SK-N-MC (cell line): ENCODE measurements around the gene BACE2.

Source experiments
- DNase-seq: peaks from one replicate; pipeline ENCODE4 v3.0.0-alpha.2; 2011; ENCODE audit warnings: low read depth, low spot score
- H3K27ac ChIP-seq: fragments of 200-600 bp; sonication (generic); 2 replicates; pipeline ENCODE4 v1.5.1; 2016; ENCODE audit warnings: mixed run types
- H3K36me3 ChIP-seq: fragments of 200-600 bp; sonication (generic); 2 replicates; pipeline ENCODE4 v1.6.1; 2017; ENCODE audit warnings: antibody characterized with exemption, low read length, mixed read lengths; ENCODE audit not compliant: insufficient read depth
- H3K4me3 ChIP-seq: fragments of 200-600 bp; sonication (generic); 2 replicates; pipeline ENCODE4 v1.5.1; 2016
- H3K9ac ChIP-seq: fragments of 200-600 bp; sonication (generic); 2 replicates; pipeline ENCODE4 v1.8.0; 2017; ENCODE audit warnings: mixed run types, mixed read lengths; ENCODE audit not compliant: insufficient read length
- H3K9me3 ChIP-seq: fragments of 200-600 bp; sonication (generic); 2 replicates; pipeline ENCODE4 v1.6.1; 2017; ENCODE audit warnings: low read depth, mild to moderate bottlenecking, antibody characterized with exemption, low read length, moderate library complexity, mixed read lengths
- EZH2 ChIP-seq: fragments of 200-600 bp; sonication (generic); IDR thresholded peaks from one replicate; pipeline ENCODE4 v1.6.1; 2017; ENCODE audit warnings: antibody characterized with exemption
- FOXP2 ChIP-seq: optimal IDR thresholded peaks from 2 replicates; pipeline ENCODE3; 2011; ENCODE audit warnings: mild to moderate bottlenecking, moderate library complexity; ENCODE audit not compliant: insufficient read depth; ENCODE audit errors: extremely low read length, control extremely low read depth
- POLR2AphosphoS5 ChIP-seq: IDR thresholded peaks from 2 replicates; pipeline ENCODE4 v1.6.1; 2012; ENCODE audit warnings: mild to moderate bottlenecking, low read depth, low read length, borderline replicate concordance

BACE2 gene

GRCh38 chr21:41209016-41209619 lies 41.2 kb downstream of the BACE2 start:
- TF ChIP-seq EZH2 (no peak), FOXP2 (no peak), POLR2AphosphoS5 (no peak)
- Histone ChIP-seq H3K9ac (no peak overlapping the region), H3K9me3 (no peaks in the 10 kb centered on the region), H3K27ac (no peak overlapping the region), H3K4me3 (no peak overlapping the region), H3K36me3 (peaks cover 2% of the 10 kb centered on the region; the same call in 1 of the 2 replicates)
- DNase-seq: no peak

GRCh38 chr21:41210426-41211059 lies 42.6 kb downstream of the BACE2 start:
- 0 out of 2 replicates have a peak overlapping the region, but pooled peaks have one; percentile 39 for H3K27ac ChIP-seq
- H3K36me3 ChIP-seq: peaks cover 2% of the 10 kb centered on the region; the same call in 1 of the 2 replicates
- DNase-seq: peak; percentile 28
- H3K9me3 ChIP-seq: no peaks in the 10 kb centered on the region
- H3K4me3 ChIP-seq: no peak overlapping the region
- H3K9ac ChIP-seq: no peak overlapping the region
- no peak for TF ChIP-seq EZH2
- TF ChIP-seq POLR2AphosphoS5: no peak
- TF ChIP-seq FOXP2: no peak

DNA sequence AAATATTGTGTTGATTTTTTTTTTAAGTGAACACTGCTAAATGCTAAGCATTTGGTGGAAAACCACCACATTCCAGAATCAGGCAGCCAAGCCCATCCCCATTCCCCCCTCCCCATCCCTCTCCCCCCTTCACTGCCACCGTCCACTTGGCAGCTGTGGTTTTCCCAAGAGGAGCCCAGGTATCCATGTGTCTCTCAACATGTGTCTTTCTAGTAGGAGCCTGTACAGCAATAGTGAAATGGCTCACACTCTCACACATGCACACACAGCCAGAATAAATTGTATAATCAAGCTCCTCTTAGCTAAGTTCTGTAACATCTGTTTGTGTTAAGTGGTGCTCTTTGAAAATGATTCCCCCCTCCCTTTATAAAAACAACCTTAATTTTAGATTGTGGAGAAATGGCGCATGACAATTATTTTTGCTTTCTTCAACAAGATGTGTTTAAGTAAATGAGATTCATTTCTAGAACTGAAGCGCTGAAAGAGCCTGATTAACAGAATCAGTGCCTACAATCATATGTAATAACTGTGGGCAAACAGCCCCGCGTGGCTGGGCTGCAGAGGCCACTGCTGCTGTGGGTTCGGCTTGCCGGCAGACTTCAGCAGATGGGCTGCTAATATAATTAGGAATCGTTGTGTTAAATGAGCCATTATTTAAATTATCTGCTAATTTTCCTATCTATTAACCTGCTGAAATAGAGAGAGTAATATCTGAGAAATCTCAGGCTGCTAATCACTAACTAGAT lies 43.3 kb downstream of the BACE2 start:
- DNase-seq: no peak
- no peak overlapping the region for H3K9ac ChIP-seq
- no peaks in the 10 kb centered on the region for H3K9me3 ChIP-seq
- no peak overlapping the region for H3K27ac ChIP-seq
- H3K4me3 ChIP-seq: no peak overlapping the region
- TF ChIP-seq POLR2AphosphoS5: no peak
- TF ChIP-seq FOXP2: no peak
- TF ChIP-seq EZH2: no peak
- H3K36me3 ChIP-seq: peaks cover 2% of the 10 kb centered on the region; the same call in 1 of the 2 replicates

GRCh38 chr21:41213021-41213420 lies 45.1 kb downstream of the BACE2 start:
- TF ChIP-seq FOXP2 (no peak), POLR2AphosphoS5 (no peak), EZH2 (no peak)
- no peak overlapping the region for H3K4me3 ChIP-seq
- no peaks in the 10 kb centered on the region for H3K9me3 ChIP-seq
- peaks cover 2% of the 10 kb centered on the region; the same call in 1 of the 2 replicates for H3K36me3 ChIP-seq
- DNase-seq: no peak
- H3K27ac ChIP-seq: no peak overlapping the region
- no peak overlapping the region for H3K9ac ChIP-seq

DNA sequence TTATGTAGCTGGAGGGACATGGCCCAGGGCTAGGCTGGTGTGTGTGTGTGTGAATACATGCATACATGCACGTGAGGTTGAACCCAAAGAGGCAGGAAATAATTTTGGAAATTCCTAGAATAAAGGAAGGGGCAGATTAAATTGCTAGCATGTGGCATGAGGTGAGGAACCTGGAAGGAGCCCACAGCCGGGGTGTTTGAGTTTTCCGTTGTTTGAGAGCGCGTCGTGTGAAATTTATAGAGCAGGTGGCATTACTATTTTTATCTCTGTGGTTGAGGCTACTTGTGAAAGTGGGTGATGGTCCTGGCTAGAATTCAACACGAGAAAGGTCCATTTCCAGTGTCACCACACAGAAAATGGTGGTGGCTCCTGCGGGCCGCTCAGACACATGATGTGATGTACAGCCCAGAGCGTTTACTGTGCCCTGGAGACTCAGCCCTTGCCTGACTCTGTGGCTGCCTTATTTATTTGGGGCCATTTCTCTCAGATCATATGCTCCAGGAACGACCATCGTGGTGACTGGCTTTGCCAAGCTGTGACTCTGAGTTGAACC lies 48.0 kb downstream of the BACE2 start:
- TF ChIP-seq EZH2 (no peak), POLR2AphosphoS5 (no peak), FOXP2 (no peak)
- no peak overlapping the region for H3K4me3 ChIP-seq
- no peak overlapping the region for H3K27ac ChIP-seq
- peaks cover 2% of the 10 kb centered on the region; the same call in 1 of the 2 replicates for H3K36me3 ChIP-seq
- no peak overlapping the region for H3K9ac ChIP-seq
- H3K9me3 ChIP-seq: no peaks in the 10 kb centered on the region
- DNase-seq: no peak

GRCh38 chr21:41216486-41216885 lies 48.5 kb downstream of the BACE2 start:
- no peaks in the 10 kb centered on the region for H3K9me3 ChIP-seq
- H3K4me3 ChIP-seq: no peak overlapping the region
- no peak overlapping the region for H3K27ac ChIP-seq
- peaks cover 2% of the 10 kb centered on the region; the same call in 1 of the 2 replicates for H3K36me3 ChIP-seq
- no peak for TF ChIP-seq EZH2
- no peak for TF ChIP-seq FOXP2
- TF ChIP-seq POLR2AphosphoS5: no peak
- DNase-seq: no peak
- no peak overlapping the region for H3K9ac ChIP-seq

- no peaks in the 10 kb centered on the region for H3K36me3 ChIP-seq
- H3K27ac ChIP-seq: 0 out of 2 replicates have a peak overlapping the region, but pooled peaks have one; percentile 25
- no peak overlapping the region for H3K9ac ChIP-seq
- TF ChIP-seq EZH2 (no peak), FOXP2 (no peak), POLR2AphosphoS5 (no peak)
- H3K4me3 ChIP-seq: no peak overlapping the region
- no peaks in the 10 kb centered on the region for H3K9me3 ChIP-seq
- DNase-seq: no peak
Measured at GRCh38 chr21:41217671-41218385, 49.9 kb downstream of the BACE2 start.

DNA sequence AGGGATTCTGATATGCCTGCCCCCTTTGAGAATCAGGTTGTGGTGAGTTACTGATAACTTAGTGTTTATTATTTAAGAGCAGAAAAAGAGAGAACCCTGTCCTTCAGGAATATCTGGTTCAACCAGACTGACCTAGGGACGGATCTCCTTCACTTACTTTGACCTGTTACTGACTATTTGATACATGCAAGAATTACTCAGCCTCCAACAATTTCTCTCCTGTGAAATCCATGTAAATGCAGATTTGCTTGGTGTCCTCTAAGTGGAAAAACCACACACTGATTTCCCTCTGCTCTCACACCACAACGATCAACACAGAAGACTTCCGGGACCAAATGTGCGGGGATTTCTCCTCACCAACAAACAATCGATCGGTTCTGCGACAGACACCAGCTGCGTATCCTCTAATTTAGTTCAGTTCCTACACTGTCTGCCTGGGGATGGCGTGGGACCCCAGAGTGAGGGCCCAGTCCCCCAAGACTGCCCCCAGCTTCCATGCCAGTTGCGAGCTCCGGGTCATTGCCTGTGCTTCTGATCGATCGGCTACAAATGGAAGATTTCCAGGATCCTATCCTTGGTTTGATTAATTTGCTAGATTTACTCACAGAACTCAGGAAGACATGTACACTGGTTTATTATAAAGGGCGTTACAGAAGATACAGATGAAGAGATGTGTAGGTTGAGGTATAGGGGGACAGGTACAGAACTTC lies 51.7 kb downstream of the BACE2 start:
- TF ChIP-seq POLR2AphosphoS5 (no peak), EZH2 (no peak), FOXP2 (no peak)
- H3K4me3 ChIP-seq: no peak overlapping the region
- H3K27ac ChIP-seq: no peak overlapping the region
- DNase-seq: no peak
- no peaks in the 10 kb centered on the region for H3K36me3 ChIP-seq
- no peaks in the 10 kb centered on the region for H3K9me3 ChIP-seq
- H3K9ac ChIP-seq: no peak overlapping the region
